DND-41 (cell line): Measurements from ENCODE around the gene ELOVL6.

Experiments
- ATAC-seq: fragments of 200-7000 bp; cut with Tn5 transposase; 3 replicates; pipeline ENCODE4 v1.9.1; 2021; ENCODE audit warnings: low read depth; ENCODE audit not compliant: insufficient read depth
- DNase-seq: peaks from one replicate; pipeline ENCODE4 v3.0.0-alpha.2; 2020
- H2AFZ ChIP-seq: 2 replicates; pipeline ENCODE4 v1.6.0; 2012; ENCODE audit warnings: low read depth, low read length
- H3K27ac ChIP-seq: 2 replicates; pipeline ENCODE4 v1.5.1; 2012; ENCODE audit warnings: low read length, inconsistent platforms
- H3K27me3 ChIP-seq: fragments of 200-600 bp; sonication (generic); 2 replicates; pipeline ENCODE4 v1.6.0; 2012; ENCODE audit warnings: low read length, mild to moderate bottlenecking, inconsistent platforms; ENCODE audit not compliant: insufficient read depth, poor library complexity
- H3K36me3 ChIP-seq: 2 replicates; pipeline ENCODE4 v1.5.1; 2012; ENCODE audit warnings: low read length, inconsistent platforms; ENCODE audit not compliant: insufficient read depth
- H3K4me1 ChIP-seq: 2 replicates; pipeline ENCODE4 v1.5.1; 2012; ENCODE audit warnings: mild to moderate bottlenecking, low read length; ENCODE audit not compliant: insufficient read depth
- H3K4me2 ChIP-seq: 2 replicates; pipeline ENCODE4 v1.6.0; 2012; ENCODE audit warnings: mild to moderate bottlenecking, moderate library complexity, low read length, inconsistent platforms; ENCODE audit not compliant: insufficient read depth
- H3K4me3 ChIP-seq, 2 experiments: fragments of 200-600 bp in 1 of 2; shearing (Covaris generic) in 1 of 2; 2 replicates each; pipeline ENCODE4 v1.5.1; 2012 to 2016; ENCODE audit warnings: inconsistent platforms in 2 of 2, low read length in 2 of 2, mild to moderate bottlenecking in 2 of 2, low read depth in 1 of 2, moderate library complexity in 1 of 2
- H3K79me2 ChIP-seq: 2 replicates; pipeline ENCODE4 v1.6.0; 2012; ENCODE audit warnings: low read length, inconsistent platforms; ENCODE audit not compliant: insufficient read depth
- H3K9ac ChIP-seq: 2 replicates; pipeline ENCODE4 v1.6.0; 2012; ENCODE audit warnings: low read depth, mild to moderate bottlenecking, inconsistent platforms, low read length, moderate library complexity
- H3K9me3 ChIP-seq: 2 replicates; pipeline ENCODE4 v1.5.1; 2012; ENCODE audit warnings: low read length, moderate library complexity, mild to moderate bottlenecking, inconsistent platforms; ENCODE audit not compliant: insufficient read depth, severe bottlenecking
- H4K20me1 ChIP-seq: 2 replicates; pipeline ENCODE4 v1.6.0; 2012; ENCODE audit warnings: low read length; ENCODE audit not compliant: insufficient read depth
- EZH2 ChIP-seq: IDR thresholded peaks from 3 replicates; pipeline ENCODE4 v1.6.1; 2012; ENCODE audit warnings: borderline replicate concordance, low read depth, mild to moderate bottlenecking, moderate library complexity, low read length, inconsistent platforms; ENCODE audit not compliant: severe bottlenecking
- TF ChIP-seq, protein P1 (sequence below): IDR thresholded peaks from 2 replicates; pipeline ENCODE4 v1.5.1; 2012; ENCODE audit warnings: borderline replicate concordance, low read length, moderate library complexity, mild to moderate bottlenecking; ENCODE audit not compliant: poor library complexity, severe bottlenecking; ENCODE audit errors: extremely low read depth

The ELOVL6 gene

DNA sequence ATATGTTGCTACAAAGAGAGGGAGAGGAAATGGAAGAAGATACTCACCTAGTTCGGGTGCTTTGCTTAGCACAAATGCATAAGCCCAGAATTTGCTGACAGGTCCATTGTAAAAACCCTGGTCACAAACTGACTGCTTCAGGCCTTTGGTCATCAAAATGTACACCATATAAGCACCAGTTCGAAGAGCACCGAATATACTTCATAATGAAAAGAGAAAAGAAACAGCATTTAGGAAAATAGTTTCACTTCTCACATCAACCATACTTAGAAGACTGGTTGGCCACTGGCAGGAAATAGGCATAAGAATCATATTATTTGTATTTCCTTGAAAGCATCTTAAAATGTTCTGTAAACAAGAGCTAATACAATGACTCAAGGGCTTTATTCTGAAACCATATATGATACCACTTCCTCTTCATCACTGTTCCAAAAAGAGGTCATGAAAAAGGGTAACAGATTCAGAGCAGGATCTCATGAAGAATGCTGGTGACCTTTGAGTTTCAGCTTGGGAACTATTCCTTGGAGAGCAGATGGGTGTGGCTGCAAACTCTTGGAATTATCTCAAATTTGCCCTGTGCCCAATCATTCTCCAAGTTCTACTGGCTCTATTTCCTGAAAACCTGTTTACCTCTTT is 138.7 kb downstream of the ELOVL6 start:
- no peak overlapping the region for H2AFZ ChIP-seq
- no peak overlapping the region for H3K9ac ChIP-seq
- H3K79me2 ChIP-seq = no peaks in the 10 kb centered on the region
- peak overlapping the region; percentile 63 for H3K27ac ChIP-seq
- ATAC-seq (peak; percentile 71), DNase-seq (no peak)
- peaks cover 20% of the 10 kb centered on the region for H3K4me1 ChIP-seq
- peaks cover 14% of the 10 kb centered on the region; the same call in 1 of the 2 replicates for H3K36me3 ChIP-seq
- no peak overlapping the region for H3K4me3 ChIP-seq
- 0 out of 2 replicates have a peak overlapping the region, but pooled peaks have one; percentile 8 for H3K4me2 ChIP-seq
- no peaks in the 10 kb centered on the region for H4K20me1 ChIP-seq
- TF ChIP-seq, protein P1, sequence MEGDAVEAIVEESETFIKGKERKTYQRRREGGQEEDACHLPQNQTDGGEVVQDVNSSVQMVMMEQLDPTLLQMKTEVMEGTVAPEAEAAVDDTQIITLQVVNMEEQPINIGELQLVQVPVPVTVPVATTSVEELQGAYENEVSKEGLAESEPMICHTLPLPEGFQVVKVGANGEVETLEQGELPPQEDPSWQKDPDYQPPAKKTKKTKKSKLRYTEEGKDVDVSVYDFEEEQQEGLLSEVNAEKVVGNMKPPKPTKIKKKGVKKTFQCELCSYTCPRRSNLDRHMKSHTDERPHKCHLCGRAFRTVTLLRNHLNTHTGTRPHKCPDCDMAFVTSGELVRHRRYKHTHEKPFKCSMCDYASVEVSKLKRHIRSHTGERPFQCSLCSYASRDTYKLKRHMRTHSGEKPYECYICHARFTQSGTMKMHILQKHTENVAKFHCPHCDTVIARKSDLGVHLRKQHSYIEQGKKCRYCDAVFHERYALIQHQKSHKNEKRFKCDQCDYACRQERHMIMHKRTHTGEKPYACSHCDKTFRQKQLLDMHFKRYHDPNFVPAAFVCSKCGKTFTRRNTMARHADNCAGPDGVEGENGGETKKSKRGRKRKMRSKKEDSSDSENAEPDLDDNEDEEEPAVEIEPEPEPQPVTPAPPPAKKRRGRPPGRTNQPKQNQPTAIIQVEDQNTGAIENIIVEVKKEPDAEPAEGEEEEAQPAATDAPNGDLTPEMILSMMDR = no peak
- no peak for TF ChIP-seq EZH2
- no peaks in the 10 kb centered on the region for H3K9me3 ChIP-seq
- no peaks in the 10 kb centered on the region for H3K27me3 ChIP-seq

DNA sequence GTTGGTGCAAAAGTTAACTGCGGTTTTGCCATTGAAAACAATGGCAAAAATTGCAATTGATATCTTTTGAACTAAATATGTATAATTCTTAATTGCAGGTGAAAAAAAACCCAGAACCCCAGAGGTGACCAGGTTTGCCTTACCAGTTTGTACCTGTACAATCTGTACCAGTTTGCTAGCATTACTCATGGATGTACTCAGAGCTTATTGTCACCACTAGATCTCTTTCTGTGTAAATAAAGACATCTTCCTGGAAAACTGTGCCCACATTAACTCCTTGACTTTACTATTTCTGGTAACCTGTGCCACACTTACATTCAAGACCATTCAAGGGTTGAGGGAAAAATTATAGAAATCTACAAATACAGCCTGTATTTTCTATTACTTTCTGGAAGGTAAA is 139.7 kb downstream of the ELOVL6 start:
- no peak overlapping the region for H2AFZ ChIP-seq
- no peaks in the 10 kb centered on the region for H3K9me3 ChIP-seq
- peaks cover 20% of the 10 kb centered on the region for H3K4me1 ChIP-seq
- H3K27me3 ChIP-seq = no peaks in the 10 kb centered on the region
- H3K79me2 ChIP-seq = no peaks in the 10 kb centered on the region
- no peak overlapping the region for H3K9ac ChIP-seq
- TF ChIP-seq, protein P1 = no peak
- no peak for TF ChIP-seq EZH2
- no peak overlapping the region for H3K4me3 ChIP-seq
- H3K27ac ChIP-seq = peak overlapping the region; percentile 63; the same call in 1 of the 2 replicates
- no peaks in the 10 kb centered on the region for H4K20me1 ChIP-seq
- ATAC-seq = no peak
- DNase-seq = no peak
- H3K36me3 ChIP-seq = peaks cover 14% of the 10 kb centered on the region; the same call in 1 of the 2 replicates
- no peak overlapping the region for H3K4me2 ChIP-seq

DNA sequence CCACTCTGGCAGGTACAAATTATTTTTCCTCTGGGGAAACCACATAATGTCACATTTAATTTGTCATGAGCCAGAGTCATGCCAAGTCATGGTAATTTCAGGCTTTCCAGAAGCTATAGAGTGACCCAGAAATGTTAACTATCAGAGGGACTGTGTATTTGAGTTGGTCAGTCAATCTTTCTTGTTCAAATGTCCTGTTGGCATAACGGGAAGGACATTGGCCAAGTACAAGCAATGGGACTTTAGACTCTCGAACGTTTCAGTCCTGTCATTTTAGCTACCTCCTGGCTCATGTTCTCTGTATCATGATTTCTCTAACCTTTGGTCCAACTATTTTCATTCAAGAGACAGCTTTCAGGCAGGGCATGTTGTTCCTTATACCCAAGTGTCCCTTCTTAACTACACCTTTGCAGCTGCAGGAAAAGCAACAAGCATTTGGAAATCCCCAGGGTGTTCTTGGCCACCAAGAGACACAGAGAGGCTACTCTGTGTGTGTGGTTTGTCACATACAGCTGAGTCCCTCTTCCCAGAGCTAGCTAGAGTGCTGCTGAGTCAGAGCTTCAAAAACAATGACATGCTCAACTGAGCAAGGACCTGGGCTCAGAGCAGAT is 143.2 kb downstream of the ELOVL6 start:
- no peak overlapping the region for H3K9ac ChIP-seq
- H3K4me3 ChIP-seq = no peak overlapping the region
- no peak overlapping the region for H3K27ac ChIP-seq
- DNase-seq (no peak), ATAC-seq (peak; percentile 59)
- H3K4me1 ChIP-seq = peaks cover 10% of the 10 kb centered on the region
- TF ChIP-seq EZH2 = no peak
- TF ChIP-seq, protein P1 = no peak
- no peak overlapping the region for H2AFZ ChIP-seq
- no peaks in the 10 kb centered on the region for H3K9me3 ChIP-seq
- H4K20me1 ChIP-seq = no peaks in the 10 kb centered on the region
- H3K27me3 ChIP-seq = no peaks in the 10 kb centered on the region
- peaks cover 31% of the 10 kb centered on the region for H3K36me3 ChIP-seq
- H3K4me2 ChIP-seq = no peak overlapping the region
- H3K79me2 ChIP-seq = no peaks in the 10 kb centered on the region
